A549 (cell line): ENCODE results near the gene NEK8. TPM values are rescaled to one million over a fixed set of nuclear protein-coding genes. Genes with fewer than 3 reads are reported as not detected.

Source experiments
- ATAC-seq, 2 experiments: fragments of 200-7000 bp in 1 of 2; fragments of >200 bp in 1 of 2; cut with Nextera tagmentation in 1 of 2; cut with Tn5 transposase in 1 of 2; 3 replicates each; pipeline versions ENCODE4 v1.8.0 to v1.9.1; 2018 to 2020; ENCODE audit warnings: mild to moderate bottlenecking in 1 of 2, moderate library complexity in 1 of 2
- CTCF ChIA-PET: fragments of 300-600 bp; sonication (Branson Sonifier 250); formaldehyde crosslinking; extraction: SDS; loops from one replicate; lab custom pipeline; 2021; ENCODE audit warnings: antibody characterized with exemption, inconsistent platforms; lab: Yijun Ruan, JAX
- POLR2A ChIA-PET: fragments of 350-600 bp; formaldehyde crosslinking; extraction: SDS; loops from one replicate; lab custom pipeline; 2021; ENCODE audit warnings: antibody characterized with exemption, inconsistent platforms; lab: Yijun Ruan, JAX
- DNase-seq, 2 experiments: peaks; one replicate each; pipeline versions ENCODE4 v3.0.0 to v3.0.0-alpha.2; 2011 to 2016; ENCODE audit warnings: low read depth in 1 of 2, low spot score in 1 of 2
- FAIRE-seq: peaks from 2 replicates; lab custom pipeline; 2011; peaks lifted over from hg19 to GRCh38; lab: Jason Lieb, UNC
- H3K27ac ChIP-seq, 2 experiments: fragments of >200 bp; sonication (Bioruptor Twin); formaldehyde crosslinking; 3 replicates each; pipeline ENCODE4 v1.5.1; 2016 to 2017
- H3K4me1 ChIP-seq: fragments of >200 bp; sonication (Bioruptor Twin); formaldehyde crosslinking; 3 replicates; pipeline ENCODE4 v1.6.1; 2016
- H3K4me2 ChIP-seq: fragments of >200 bp; sonication (Bioruptor Twin); formaldehyde crosslinking; 3 replicates; pipeline ENCODE4 v1.6.1; 2016
- H3K4me3 ChIP-seq: fragments of >200 bp; sonication (Bioruptor Twin); formaldehyde crosslinking; 3 replicates; pipeline ENCODE4 v1.5.1; 2016
- H3K9me3 ChIP-seq: fragments of >200 bp; sonication (Bioruptor Twin); formaldehyde crosslinking; 3 replicates; pipeline ENCODE4 v1.6.1; 2016
- CEBPB ChIP-seq, 2 experiments: fragments of >200 bp in 1 of 2; sonication (Bioruptor Twin) in 1 of 2; formaldehyde crosslinking in 1 of 2; IDR thresholded peaks; 2 replicates each; pipeline ENCODE4 v1.6.1; 2012 to 2016
- EHMT2 ChIP-seq: fragments of 200-600 bp; sonication (generic); IDR thresholded peaks from 2 replicates; pipeline ENCODE4 v1.6.1; 2016; ENCODE audit warnings: antibody characterized with exemption, low read depth, mild to moderate bottlenecking, moderate library complexity
- EP300 ChIP-seq, 2 experiments: fragments of >200 bp; sonication (Bioruptor Twin); formaldehyde crosslinking; IDR thresholded peaks; 2 replicates in 1 of 2; 3 replicates in 1 of 2; pipeline ENCODE4 v1.6.1; 2016 to 2017
- ESRRA ChIP-seq: fragments of 150-350 bp; IDR thresholded peaks from 2 replicates; pipeline ENCODE4 v1.6.1; 2014; ENCODE audit warnings: mild to moderate bottlenecking, low read length, borderline replicate concordance
- FOSB ChIP-seq: fragments of 250-450 bp; sonication (Bioruptor Pico); IDR thresholded peaks from 2 replicates; pipeline ENCODE4 v1.5.0; 2020; ENCODE audit warnings: mild to moderate bottlenecking, moderate library complexity
- FOSL2 ChIP-seq, 2 experiments: fragments of 450-650 bp in 1 of 2; fragments of >200 bp in 1 of 2; sonication (Bioruptor Twin) in 1 of 2; formaldehyde crosslinking; IDR thresholded peaks; 2 replicates each; pipeline versions ENCODE4 v1.5.0 to v1.6.1; 2016 to 2020; ENCODE audit warnings: mild to moderate bottlenecking in 1 of 2, moderate library complexity in 1 of 2
- HDAC2 ChIP-seq: fragments of 200-600 bp; sonication (generic); IDR thresholded peaks from 2 replicates; pipeline ENCODE4 v1.6.1; 2016
- HOXA7 ChIP-seq: fragments of 250-450 bp; sonication (Bioruptor Pico); IDR thresholded peaks from 2 replicates; pipeline ENCODE4 v1.5.0; 2020; ENCODE audit warnings: mild to moderate bottlenecking, moderate library complexity
- HOXB5 ChIP-seq: fragments of 250-450 bp; sonication (Bioruptor Pico); IDR thresholded peaks from 2 replicates; pipeline ENCODE4 v1.5.0; 2020; ENCODE audit warnings: mild to moderate bottlenecking, moderate library complexity
- JUN ChIP-seq, 2 experiments: fragments of >200 bp; sonication (Bioruptor Twin); formaldehyde crosslinking; IDR thresholded peaks; 2 replicates in 1 of 2; 3 replicates in 1 of 2; pipeline ENCODE4 v1.6.1; 2016 to 2017
- JUNB ChIP-seq: fragments of >200 bp; sonication (Bioruptor Twin); formaldehyde crosslinking; IDR thresholded peaks from 2 replicates; pipeline ENCODE4 v1.6.1; 2016
- KDM1A ChIP-seq: fragments of 200-600 bp; sonication (generic); IDR thresholded peaks from 2 replicates; pipeline ENCODE4 v1.6.1; 2016; ENCODE audit warnings: low read depth, mild to moderate bottlenecking
- KDM5A ChIP-seq: fragments of 200-600 bp; sonication (generic); IDR thresholded peaks from 2 replicates; pipeline ENCODE4 v1.6.1; 2016; ENCODE audit warnings: antibody characterized with exemption, mild to moderate bottlenecking
- NPAS2 ChIP-seq: fragments of 250-450 bp; sonication (Bioruptor Pico); IDR thresholded peaks from 2 replicates; pipeline ENCODE4 v1.8.0; 2022; ENCODE audit warnings: mild to moderate bottlenecking, moderate library complexity, borderline replicate concordance
- POLR2A ChIP-seq: IDR thresholded peaks from 2 replicates; pipeline ENCODE4 v1.6.1; 2012; ENCODE audit warnings: mild to moderate bottlenecking, low read length
- RCOR1 ChIP-seq: fragments of 150-350 bp; IDR thresholded peaks from 2 replicates; pipeline ENCODE4 v1.6.1; 2014; ENCODE audit warnings: antibody characterized with exemption, low read length, low read depth
- SMC3 ChIP-seq: fragments of >200 bp; sonication (Bioruptor Twin); formaldehyde crosslinking; IDR thresholded peaks from 3 replicates; pipeline ENCODE4 v1.6.1; 2018; ENCODE audit warnings: inconsistent platforms
- TFCP2L1 ChIP-seq: fragments of 250-450 bp; sonication (Bioruptor Pico); IDR thresholded peaks from 2 replicates; pipeline ENCODE4 v1.5.0; 2021; ENCODE audit warnings: mild to moderate bottlenecking
- WGBS: methylation state at CpG from one replicate; pipeline ENCODE4 v1.1.6; 2017; ENCODE audit errors: missing lambda C conversion rate; 5-methylcytosine and 5-hydroxymethylcytosine counted together
- polyA plus RNA-seq, 4 experiments: library from polyadenylated mRNA; depleted of rRNA in 3 of 4; stranded (reverse); fragments of >200 nt; fragmentation: RNase III in 1 of 4; extraction: RNeasy Plus Mini Kit Qiagen cat#74134 plus additional on column Dnase treatment in 1 of 4; gene quantifications; 2 replicates in 3 of 4; 3 replicates in 1 of 4; pipeline ENCODE4 v1.2.3, GENCODE V29; 2011 to 2017
- TF ChIP-seq, protein P1 (sequence below): fragments of >200 bp; sonication (Bioruptor Twin); formaldehyde crosslinking; IDR thresholded peaks from 3 replicates; pipeline ENCODE4 v1.6.1; 2016
- TF ChIP-seq, protein P2 (sequence below): IDR thresholded peaks from 2 replicates; pipeline ENCODE4 v1.6.1; 2012
- TF ChIP-seq, protein P3 (sequence below): IDR thresholded peaks from 2 replicates; pipeline ENCODE4 v1.6.1; 2012; ENCODE audit warnings: low read depth, borderline replicate concordance
- TF ChIP-seq, protein P4 (sequence below): fragments of 250-450 bp; sonication (Bioruptor Pico); IDR thresholded peaks from 2 replicates; pipeline ENCODE4 v1.5.0; 2021; ENCODE audit warnings: mild to moderate bottlenecking, moderate library complexity, borderline replicate concordance

Gene NEK8
- polyA plus RNA-seq, 2 of the 4 experiments (the other 2 are of a cell fraction), result 5.1 to 5.3 TPM

DNA sequence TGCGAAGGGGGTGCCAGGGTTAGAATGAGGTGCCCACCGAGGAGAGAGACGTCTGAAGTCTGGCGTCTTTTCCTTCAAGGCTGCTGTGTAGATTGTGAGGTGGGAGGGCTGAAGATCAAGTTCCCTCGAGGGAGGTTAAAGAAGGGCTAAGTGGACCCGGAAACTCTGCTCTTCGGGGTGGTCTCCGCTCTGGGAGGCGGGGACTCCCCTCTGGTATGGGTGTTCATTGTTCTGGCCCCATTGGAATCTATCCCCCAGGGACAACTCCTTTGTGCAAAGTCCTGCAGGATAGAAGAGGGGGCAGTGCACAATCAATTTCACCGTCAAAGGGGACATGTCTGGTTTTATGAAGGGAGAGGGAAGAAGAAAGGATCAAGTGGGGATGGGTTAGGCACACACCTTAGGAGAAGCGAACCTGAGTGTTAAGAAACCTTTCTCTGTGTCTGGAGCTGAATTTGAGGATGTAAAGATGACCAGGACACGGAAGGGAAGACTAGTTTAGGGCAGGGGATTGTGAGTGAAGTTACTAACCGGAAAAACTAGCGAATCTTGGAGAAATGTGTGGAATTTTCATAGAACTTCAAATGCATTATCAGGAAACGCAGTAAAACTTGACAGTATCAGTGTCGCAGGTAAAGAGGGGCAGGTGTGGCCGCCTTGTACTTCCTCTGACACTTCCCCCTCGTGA lies 10.1 kb upstream of the NEK8 start:
- CTCF ChIA-PET, result interaction anchor here (1.1 to 17.5 kb wide), 6 partner anchors 8 to 73 kb away, joined by 3 to 977 read pairs (median 6); partner anchors contain the start of genes BLTP2, SDF2, SUPT6H and TRAF4
- peak overlapping the region; percentile 96 for H3K27ac ChIP-seq
- no peak for FAIRE-seq

DNA sequence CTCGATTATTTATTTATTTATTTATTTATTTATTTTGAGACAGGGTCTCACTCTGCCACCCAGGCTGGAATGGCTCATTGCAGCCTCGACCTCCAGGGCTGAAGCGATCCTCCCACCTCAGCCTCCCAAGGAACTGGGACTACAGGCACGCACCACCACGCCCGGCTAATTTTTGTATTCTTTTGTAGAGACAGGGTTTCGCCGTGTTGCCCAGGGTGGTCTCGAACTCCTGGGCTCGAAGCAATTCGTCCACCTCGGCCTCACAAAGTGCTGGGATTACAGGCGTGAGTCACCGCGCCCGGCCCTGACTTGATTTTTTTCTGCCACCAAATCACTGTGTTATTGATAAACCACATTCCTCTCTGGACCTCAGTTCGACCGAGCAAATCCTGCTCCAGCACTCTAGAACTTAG lies 9.6 kb upstream of the NEK8 start:
- CTCF ChIA-PET, result interaction anchor here (0.8 to 17.5 kb wide), 10 partner anchors 8 to 234 kb away, joined by 3 to 977 read pairs (median 5); partner anchors contain the start of genes BLTP2, SDF2, SUPT6H and TRAF4
- Histone ChIP-seq H3K4me1 (peaks cover 49% of the 10 kb centered on the region), H3K4me3 (peak overlapping the region; percentile 77), H3K27ac (peak overlapping the region; percentile 96), H3K4me2 (peak overlapping the region; percentile 90), H3K9me3 (no peaks in the 10 kb centered on the region)
- POLR2A ChIA-PET, result interaction anchor here (0.6 to 2.3 kb wide), 31 partner anchors 9 to 575 kb away, joined by 3 to 54 read pairs (median 5); partner anchors contain the start of genes BLTP2, FAM222B, NEK8 and NUFIP2
- no peak for FAIRE-seq
- ATAC-seq, result no peak
- TF ChIP-seq KDM1A, result 0 out of 2 replicates have a peak, but pooled peaks have one; percentile 30
- no peak for TF ChIP-seq RCOR1
- TF ChIP-seq FOSL2 (IDR thresholded peaks at IDR 0.05), result no peak
- peak; percentile 85 for TF ChIP-seq FOSL2 (CRISPR knock-in tag; IDR thresholded peaks at IDR 0.05)
- TF ChIP-seq POLR2A, result 0 out of 2 replicates have a peak, but pooled peaks have one; percentile 31
- peak; percentile 15; the same call in 1 of the 2 replicates for TF ChIP-seq FOSB (CRISPR knock-in tag)
- TF ChIP-seq JUN (IDR thresholded peaks at IDR 0.05), result no peak
- TF ChIP-seq CEBPB (IDR thresholded peaks at IDR 0.05), result no peak
- WGBS, result 33% methylated on average over 18 of the region's 18 CpGs
- no peak for DNase-seq

More for the DNA sequence above, 10.1 kb upstream of the NEK8 start:
- POLR2A ChIA-PET, result interaction anchor here (1.6 to 2.3 kb wide), 4 partner anchors 9 to 233 kb away, joined by 12 to 54 read pairs (median 21); partner anchors contain the start of genes PHF12, PROCA1 and TRAF4
- Histone ChIP-seq H3K4me3 (peak overlapping the region; percentile 77), H3K9me3 (no peaks in the 10 kb centered on the region), H3K4me2 (peak overlapping the region; percentile 90), H3K4me1 (peaks cover 44% of the 10 kb centered on the region)
- TF ChIP-seq, protein P1, sequence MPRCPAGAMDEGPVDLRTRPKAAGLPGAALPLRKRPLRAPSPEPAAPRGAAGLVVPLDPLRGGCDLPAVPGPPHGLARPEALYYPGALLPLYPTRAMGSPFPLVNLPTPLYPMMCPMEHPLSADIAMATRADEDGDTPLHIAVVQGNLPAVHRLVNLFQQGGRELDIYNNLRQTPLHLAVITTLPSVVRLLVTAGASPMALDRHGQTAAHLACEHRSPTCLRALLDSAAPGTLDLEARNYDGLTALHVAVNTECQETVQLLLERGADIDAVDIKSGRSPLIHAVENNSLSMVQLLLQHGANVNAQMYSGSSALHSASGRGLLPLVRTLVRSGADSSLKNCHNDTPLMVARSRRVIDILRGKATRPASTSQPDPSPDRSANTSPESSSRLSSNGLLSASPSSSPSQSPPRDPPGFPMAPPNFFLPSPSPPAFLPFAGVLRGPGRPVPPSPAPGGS, result 0 out of 3 replicates have a peak, but pooled peaks have one; percentile 9
- TF ChIP-seq, protein P2, sequence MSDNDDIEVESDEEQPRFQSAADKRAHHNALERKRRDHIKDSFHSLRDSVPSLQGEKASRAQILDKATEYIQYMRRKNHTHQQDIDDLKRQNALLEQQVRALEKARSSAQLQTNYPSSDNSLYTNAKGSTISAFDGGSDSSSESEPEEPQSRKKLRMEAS, result no peak
- TF ChIP-seq RCOR1 (no peak), EHMT2 (no peak), HOXB5 (CRISPR knock-in tag) (no peak), NPAS2 (CRISPR knock-in tag) (no peak), HDAC2 (no peak), HOXA7 (CRISPR knock-in tag) (no peak), JUNB (0 out of 2 replicates have a peak, but pooled peaks have one; percentile 9), EP300 (IDR thresholded peaks at IDR 0.05) (no peak), KDM5A (no peak)
- WGBS, result 28% methylated on average over 18 of the region's 18 CpGs
- ATAC-seq, result peak in 1 of 2 experiments; percentile 1; a peak in 2 of 6 replicates
- no peak for DNase-seq

DNA sequence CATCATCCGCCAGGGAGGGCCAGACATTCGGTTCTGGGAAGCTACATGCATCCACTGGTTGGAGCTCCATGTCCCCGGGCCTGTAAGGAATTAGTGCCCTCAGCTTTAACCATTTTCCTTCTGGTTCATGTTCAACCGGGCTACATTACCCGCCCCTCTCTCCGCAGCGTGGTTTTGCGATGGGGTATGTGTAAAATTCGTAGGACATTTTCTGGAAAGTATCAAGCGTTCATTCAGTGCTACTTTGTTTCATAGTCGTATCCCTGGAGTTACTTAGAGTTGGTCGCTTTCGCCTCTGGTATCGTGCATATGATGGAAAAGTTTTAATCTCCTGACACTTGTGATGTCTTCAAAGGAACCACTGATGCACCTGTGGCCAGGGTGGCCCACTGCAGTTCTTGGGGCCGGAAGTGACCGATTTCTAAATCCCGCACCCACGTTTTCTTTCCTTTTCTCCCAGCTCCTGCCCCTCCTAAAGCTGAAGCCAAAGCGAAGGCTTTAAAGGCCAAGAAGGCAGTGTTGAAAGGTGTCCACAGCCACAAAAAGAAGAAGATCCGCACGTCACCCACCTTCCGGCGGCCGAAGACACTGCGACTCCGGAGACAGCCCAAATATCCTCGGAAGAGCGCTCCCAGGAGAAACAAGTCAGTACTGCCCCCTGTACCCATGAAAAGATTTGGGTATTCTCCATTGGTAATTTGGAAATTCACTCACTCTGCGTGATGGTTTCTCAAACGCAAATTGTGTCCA lies 8.2 kb upstream of the NEK8 start:
- FAIRE-seq (no peak), ATAC-seq (no peak), DNase-seq (no peak)
- H3K4me3 ChIP-seq, result peak overlapping the region; percentile 77
- CTCF ChIA-PET, result interaction anchor here (1.0 to 17.5 kb wide), 11 partner anchors 9 to 233 kb away, joined by 4 to 977 read pairs (median 5); partner anchors contain the start of genes BLTP2, PROCA1 and TRAF4
- WGBS, result 2% methylated on average over 29 of the region's 30 CpGs
- POLR2A ChIA-PET, result interaction anchor here (0.7 to 2.3 kb wide), 21 partner anchors 8 to 404 kb away, joined by 3 to 54 read pairs (median 7); partner anchors contain the start of genes BLTP2, FAM222B, NEK8 and PHF12
- H3K4me1 ChIP-seq, result peaks cover 59% of the 10 kb centered on the region
- H3K27ac ChIP-seq, result peak overlapping the region; percentile 96
- no peaks in the 10 kb centered on the region for H3K9me3 ChIP-seq
- peak overlapping the region; percentile 92 for H3K4me2 ChIP-seq
- peak; percentile 79; the same call in 1 of the 2 replicates for TF ChIP-seq HOXA7 (CRISPR knock-in tag)
- TF ChIP-seq, protein P2, result no peak; the same call in 1 of the 2 replicates
- TF ChIP-seq, protein P1, result 0 out of 3 replicates have a peak, but pooled peaks have one; percentile 27
- TF ChIP-seq, protein P3, sequence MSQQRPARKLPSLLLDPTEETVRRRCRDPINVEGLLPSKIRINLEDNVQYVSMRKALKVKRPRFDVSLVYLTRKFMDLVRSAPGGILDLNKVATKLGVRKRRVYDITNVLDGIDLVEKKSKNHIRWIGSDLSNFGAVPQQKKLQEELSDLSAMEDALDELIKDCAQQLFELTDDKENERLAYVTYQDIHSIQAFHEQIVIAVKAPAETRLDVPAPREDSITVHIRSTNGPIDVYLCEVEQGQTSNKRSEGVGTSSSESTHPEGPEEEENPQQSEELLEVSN, result 0 out of 2 replicates have a peak, but pooled peaks have one; percentile 3
- TF ChIP-seq SMC3, result 0 out of 3 replicates have a peak, but pooled peaks have one; percentile 6
- no peak for TF ChIP-seq NPAS2 (CRISPR knock-in tag)
- 0 out of 2 replicates have a peak, but pooled peaks have one; percentile 55 for TF ChIP-seq TFCP2L1 (CRISPR knock-in tag)
- TF ChIP-seq, protein P4, sequence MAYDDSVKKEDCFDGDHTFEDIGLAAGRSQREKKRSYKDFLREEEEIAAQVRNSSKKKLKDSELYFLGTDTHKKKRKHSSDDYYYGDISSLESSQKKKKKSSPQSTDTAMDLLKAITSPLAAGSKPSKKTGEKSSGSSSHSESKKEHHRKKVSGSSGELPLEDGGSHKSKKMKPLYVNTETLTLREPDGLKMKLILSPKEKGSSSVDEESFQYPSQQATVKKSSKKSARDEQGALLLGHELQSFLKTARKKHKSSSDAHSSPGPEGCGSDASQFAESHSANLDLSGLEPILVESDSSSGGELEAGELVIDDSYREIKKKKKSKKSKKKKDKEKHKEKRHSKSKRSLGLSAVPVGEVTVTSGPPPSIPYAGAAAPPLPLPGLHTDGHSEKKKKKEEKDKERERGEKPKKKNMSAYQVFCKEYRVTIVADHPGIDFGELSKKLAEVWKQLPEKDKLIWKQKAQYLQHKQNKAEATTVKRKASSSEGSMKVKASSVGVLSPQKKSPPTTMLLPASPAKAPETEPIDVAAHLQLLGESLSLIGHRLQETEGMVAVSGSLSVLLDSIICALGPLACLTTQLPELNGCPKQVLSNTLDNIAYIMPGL (CRISPR knock-in tag), result 0 out of 2 replicates have a peak, but pooled peaks have one; percentile 75
- TF ChIP-seq HOXB5 (CRISPR knock-in tag), result no peak; the same call in 1 of the 2 replicates
- TF ChIP-seq FOSL2 (IDR thresholded peaks at IDR 0.05), result no peak
- TF ChIP-seq FOSL2 (CRISPR knock-in tag; IDR thresholded peaks at IDR 0.05), result no peak
- TF ChIP-seq KDM5A, result peak; percentile 65; the same call in 1 of the 2 replicates
- TF ChIP-seq ESRRA, result no peak
- no peak for TF ChIP-seq HDAC2
